ENCODE results near the gene HSD17B12.

The HSD17B12 gene

DNA sequence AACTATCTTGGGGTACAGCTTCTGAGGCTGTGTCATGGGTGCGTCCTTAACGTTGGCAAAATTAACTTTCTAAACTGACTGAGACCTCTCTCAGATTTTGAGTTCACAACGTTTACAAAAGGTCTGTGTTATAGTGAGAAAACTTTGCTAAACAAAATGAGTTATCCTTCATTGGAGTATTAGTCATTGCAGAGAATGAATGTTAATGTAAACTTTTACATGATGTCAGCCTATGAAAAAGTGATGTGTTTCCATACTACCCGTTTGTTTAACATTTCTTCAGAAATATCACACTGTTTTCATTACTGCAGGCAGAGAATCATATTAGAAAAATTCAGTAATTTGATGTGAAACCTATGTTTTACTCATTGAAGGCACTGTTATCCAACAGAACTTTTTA, 32.1 kb downstream of the HSD17B12 start:
- H3K9me3 ChIP-seq (ENCODE audit: control insufficient read depth, low read length): no peaks in the 10 kb centered on the region
- no peaks in the 10 kb centered on the region for H3K27me3 ChIP-seq (ENCODE audit: control insufficient read depth, insufficient read depth, low read length)
- no peak overlapping the region for H3K4me2 ChIP-seq (ENCODE audit: low read length)
- H3K36me3 ChIP-seq (ENCODE audit: control insufficient read depth, insufficient read depth, low read length): no peaks in the 10 kb centered on the region
- no peak overlapping the region for H3K9ac ChIP-seq
- no peak overlapping the region for H3K27ac ChIP-seq
- TF ChIP-seq, protein P1, sequence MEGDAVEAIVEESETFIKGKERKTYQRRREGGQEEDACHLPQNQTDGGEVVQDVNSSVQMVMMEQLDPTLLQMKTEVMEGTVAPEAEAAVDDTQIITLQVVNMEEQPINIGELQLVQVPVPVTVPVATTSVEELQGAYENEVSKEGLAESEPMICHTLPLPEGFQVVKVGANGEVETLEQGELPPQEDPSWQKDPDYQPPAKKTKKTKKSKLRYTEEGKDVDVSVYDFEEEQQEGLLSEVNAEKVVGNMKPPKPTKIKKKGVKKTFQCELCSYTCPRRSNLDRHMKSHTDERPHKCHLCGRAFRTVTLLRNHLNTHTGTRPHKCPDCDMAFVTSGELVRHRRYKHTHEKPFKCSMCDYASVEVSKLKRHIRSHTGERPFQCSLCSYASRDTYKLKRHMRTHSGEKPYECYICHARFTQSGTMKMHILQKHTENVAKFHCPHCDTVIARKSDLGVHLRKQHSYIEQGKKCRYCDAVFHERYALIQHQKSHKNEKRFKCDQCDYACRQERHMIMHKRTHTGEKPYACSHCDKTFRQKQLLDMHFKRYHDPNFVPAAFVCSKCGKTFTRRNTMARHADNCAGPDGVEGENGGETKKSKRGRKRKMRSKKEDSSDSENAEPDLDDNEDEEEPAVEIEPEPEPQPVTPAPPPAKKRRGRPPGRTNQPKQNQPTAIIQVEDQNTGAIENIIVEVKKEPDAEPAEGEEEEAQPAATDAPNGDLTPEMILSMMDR (IDR thresholded peaks at IDR 0.05): no peak
- H3K4me1 ChIP-seq: no peaks in the 10 kb centered on the region
- no peak overlapping the region for H3K4me3 ChIP-seq (ENCODE audit: low read depth, low read length)
- H2AFZ ChIP-seq: no peak overlapping the region
- H3K79me2 ChIP-seq: no peaks in the 10 kb centered on the region

DNA sequence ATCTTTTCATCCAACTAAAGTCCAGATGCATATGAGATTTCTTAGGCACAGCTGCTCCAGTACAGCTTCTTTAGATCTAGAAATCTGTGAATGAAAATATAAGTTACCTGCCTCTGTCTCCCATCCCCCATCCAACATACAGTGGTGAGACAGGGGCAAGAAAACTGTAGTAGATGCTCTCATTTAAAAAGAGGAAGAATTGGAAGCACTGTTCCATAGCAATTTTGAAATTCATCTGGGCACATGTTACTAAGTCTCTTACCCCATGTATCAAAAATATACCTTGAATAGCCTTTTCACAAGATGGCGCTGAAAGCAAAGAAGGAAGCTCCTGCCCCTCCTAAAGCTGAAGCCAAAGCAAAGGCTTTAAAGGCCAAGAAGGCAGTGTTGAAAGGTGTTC, 37.8 kb downstream of the HSD17B12 start:
- H3K9ac ChIP-seq: no peak overlapping the region
- H2AFZ ChIP-seq: no peak overlapping the region
- H3K36me3 ChIP-seq (ENCODE audit: control insufficient read depth, insufficient read depth, low read length): no peaks in the 10 kb centered on the region
- H3K27me3 ChIP-seq (ENCODE audit: control insufficient read depth, insufficient read depth, low read length): no peaks in the 10 kb centered on the region
- no peak overlapping the region for H3K4me2 ChIP-seq (ENCODE audit: low read length)
- no peak overlapping the region for H3K4me3 ChIP-seq (ENCODE audit: low read depth, low read length)
- TF ChIP-seq, protein P1 (IDR thresholded peaks at IDR 0.05): no peak
- no peaks in the 10 kb centered on the region for H3K4me1 ChIP-seq
- peaks cover 15% of the 10 kb centered on the region for H3K79me2 ChIP-seq
- no peak overlapping the region for H3K27ac ChIP-seq
- no peaks in the 10 kb centered on the region for H3K9me3 ChIP-seq (ENCODE audit: control insufficient read depth, low read length)

- peak overlapping the region; percentile 1 for H3K27ac ChIP-seq
- no peaks in the 10 kb centered on the region for H3K36me3 ChIP-seq (ENCODE audit: control insufficient read depth, insufficient read depth, low read length)
- H3K79me2 ChIP-seq: peaks cover 23% of the 10 kb centered on the region
- H3K27me3 ChIP-seq (ENCODE audit: control insufficient read depth, insufficient read depth, low read length): no peaks in the 10 kb centered on the region
- no peak overlapping the region for H3K9ac ChIP-seq
- no peaks in the 10 kb centered on the region for H3K9me3 ChIP-seq (ENCODE audit: control insufficient read depth, low read length)
- no peak overlapping the region for H2AFZ ChIP-seq
- no peak overlapping the region for H3K4me2 ChIP-seq (ENCODE audit: low read length)
- TF ChIP-seq, protein P1 (IDR thresholded peaks at IDR 0.05): no peak
- H3K4me3 ChIP-seq (ENCODE audit: low read depth, low read length): no peak overlapping the region
- H3K4me1 ChIP-seq: no peaks in the 10 kb centered on the region
Observed at GRCh38 chr11:43723617-43724016, 43.1 kb downstream of the HSD17B12 start.

GRCh38 chr11:43732225-43732624, 51.7 kb downstream of the HSD17B12 start:
- H3K79me2 ChIP-seq: peaks cover 8% of the 10 kb centered on the region
- H3K4me3 ChIP-seq (ENCODE audit: low read depth, low read length): no peak overlapping the region
- no peak overlapping the region for H2AFZ ChIP-seq
- no peak overlapping the region for H3K4me2 ChIP-seq (ENCODE audit: low read length)
- H3K27me3 ChIP-seq (ENCODE audit: control insufficient read depth, insufficient read depth, low read length): no peaks in the 10 kb centered on the region
- no peaks in the 10 kb centered on the region for H3K4me1 ChIP-seq
- no peak overlapping the region for H3K27ac ChIP-seq
- no peaks in the 10 kb centered on the region for H3K9me3 ChIP-seq (ENCODE audit: control insufficient read depth, low read length)
- TF ChIP-seq, protein P1 (IDR thresholded peaks at IDR 0.05): no peak
- H3K36me3 ChIP-seq (ENCODE audit: control insufficient read depth, insufficient read depth, low read length): no peaks in the 10 kb centered on the region
- no peak overlapping the region for H3K9ac ChIP-seq

DNA sequence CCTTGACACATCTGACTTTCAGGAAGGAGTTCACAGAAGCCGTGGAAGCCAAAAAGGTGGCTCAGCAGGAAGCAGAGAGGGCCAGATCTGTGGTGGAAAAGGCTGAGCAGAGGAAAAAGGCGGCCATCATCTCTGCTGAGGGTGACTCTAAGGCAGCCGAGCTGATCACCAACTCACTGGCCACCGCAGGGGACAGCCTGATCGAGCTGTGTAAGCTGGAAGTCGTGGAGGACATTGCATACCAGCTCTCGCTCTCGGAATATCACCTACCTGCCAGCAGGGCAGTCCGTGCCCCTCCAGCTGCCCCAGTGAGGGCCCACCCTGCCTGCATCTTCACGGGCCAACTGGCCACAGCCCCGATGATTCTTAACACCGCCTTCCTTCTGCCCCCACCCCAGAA, 53.7 kb downstream of the HSD17B12 start:
- peaks cover 4% of the 10 kb centered on the region for H3K79me2 ChIP-seq
- H3K27me3 ChIP-seq (ENCODE audit: control insufficient read depth, insufficient read depth, low read length): no peaks in the 10 kb centered on the region
- no peak overlapping the region for H2AFZ ChIP-seq
- TF ChIP-seq, protein P1 (IDR thresholded peaks at IDR 0.05): no peak
- H3K9ac ChIP-seq: no peak overlapping the region
- H3K4me3 ChIP-seq (ENCODE audit: low read depth, low read length): no peak overlapping the region
- no peak overlapping the region for H3K4me2 ChIP-seq (ENCODE audit: low read length)
- no peak overlapping the region for H3K27ac ChIP-seq
- H3K36me3 ChIP-seq (ENCODE audit: control insufficient read depth, insufficient read depth, low read length): no peaks in the 10 kb centered on the region
- H3K4me1 ChIP-seq: peaks cover 3% of the 10 kb centered on the region
- H3K9me3 ChIP-seq (ENCODE audit: control insufficient read depth, low read length): no peaks in the 10 kb centered on the region
